Esophagus muscularis mucosa (tissue), 3 donors: ENCODE results near the gene TRIM49.
"Not testable (repeated sequence)": the region's sequence is repeated elsewhere in the genome, so short reads cannot be mapped to it uniquely, and the experiment has no call there.

Experiments
- EP300 ChIP-seq: sonication (generic); formaldehyde crosslinking; IDR thresholded peaks from one replicate; pipeline ENCODE4 v1.6.1; 2017; ENCODE audit warnings: antibody characterized with exemption
- TF ChIP-seq, protein P1 (sequence below), 3 experiments: fragments of 200-600 bp in 2 of 3; fragments of 450-650 bp in 1 of 3; sonication (generic) in 2 of 3; IDR thresholded peaks; one replicate each; pipeline ENCODE4 v1.5.1; 2017 to 2019; ENCODE audit warnings: antibody characterized with exemption in 3 of 3, mild to moderate bottlenecking in 2 of 3, moderate library complexity in 1 of 3

DNA sequence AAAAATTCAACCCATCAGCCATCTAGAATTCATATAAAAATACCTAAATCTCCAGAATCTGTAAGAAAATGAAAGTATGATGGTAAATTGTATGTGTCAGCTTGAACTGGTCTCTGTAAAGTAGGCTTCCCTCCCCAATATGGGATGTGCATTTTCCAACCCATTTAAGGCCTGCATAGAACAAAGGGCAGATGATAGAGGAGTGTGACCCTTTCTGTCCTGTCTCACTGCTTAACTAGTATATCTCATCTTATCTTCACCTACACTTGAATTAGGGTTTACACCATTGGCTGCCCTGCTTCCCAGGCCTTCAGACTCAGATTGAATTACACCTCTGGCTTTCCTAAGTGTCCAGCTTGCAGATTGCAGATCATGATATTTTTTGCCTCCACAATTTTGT, 57.6 kb downstream of the TRIM49 start:
- TF ChIP-seq, protein P1, sequence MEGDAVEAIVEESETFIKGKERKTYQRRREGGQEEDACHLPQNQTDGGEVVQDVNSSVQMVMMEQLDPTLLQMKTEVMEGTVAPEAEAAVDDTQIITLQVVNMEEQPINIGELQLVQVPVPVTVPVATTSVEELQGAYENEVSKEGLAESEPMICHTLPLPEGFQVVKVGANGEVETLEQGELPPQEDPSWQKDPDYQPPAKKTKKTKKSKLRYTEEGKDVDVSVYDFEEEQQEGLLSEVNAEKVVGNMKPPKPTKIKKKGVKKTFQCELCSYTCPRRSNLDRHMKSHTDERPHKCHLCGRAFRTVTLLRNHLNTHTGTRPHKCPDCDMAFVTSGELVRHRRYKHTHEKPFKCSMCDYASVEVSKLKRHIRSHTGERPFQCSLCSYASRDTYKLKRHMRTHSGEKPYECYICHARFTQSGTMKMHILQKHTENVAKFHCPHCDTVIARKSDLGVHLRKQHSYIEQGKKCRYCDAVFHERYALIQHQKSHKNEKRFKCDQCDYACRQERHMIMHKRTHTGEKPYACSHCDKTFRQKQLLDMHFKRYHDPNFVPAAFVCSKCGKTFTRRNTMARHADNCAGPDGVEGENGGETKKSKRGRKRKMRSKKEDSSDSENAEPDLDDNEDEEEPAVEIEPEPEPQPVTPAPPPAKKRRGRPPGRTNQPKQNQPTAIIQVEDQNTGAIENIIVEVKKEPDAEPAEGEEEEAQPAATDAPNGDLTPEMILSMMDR (IDR thresholded peaks at IDR 0.05): not testable (repeated sequence)
- not testable (repeated sequence) for TF ChIP-seq EP300
